Measurements from ENCODE around the gene RNASE12. TPM values are rescaled to one million over a fixed set of nuclear protein-coding genes. Genes with fewer than 3 reads are reported as not detected.
A peak's percentile ranks its signal among the peaks of the same experiment; 100 is the strongest.

Gene RNASE12
- total RNA-seq, 1 donor from 2014 or later: not detected

DNA sequence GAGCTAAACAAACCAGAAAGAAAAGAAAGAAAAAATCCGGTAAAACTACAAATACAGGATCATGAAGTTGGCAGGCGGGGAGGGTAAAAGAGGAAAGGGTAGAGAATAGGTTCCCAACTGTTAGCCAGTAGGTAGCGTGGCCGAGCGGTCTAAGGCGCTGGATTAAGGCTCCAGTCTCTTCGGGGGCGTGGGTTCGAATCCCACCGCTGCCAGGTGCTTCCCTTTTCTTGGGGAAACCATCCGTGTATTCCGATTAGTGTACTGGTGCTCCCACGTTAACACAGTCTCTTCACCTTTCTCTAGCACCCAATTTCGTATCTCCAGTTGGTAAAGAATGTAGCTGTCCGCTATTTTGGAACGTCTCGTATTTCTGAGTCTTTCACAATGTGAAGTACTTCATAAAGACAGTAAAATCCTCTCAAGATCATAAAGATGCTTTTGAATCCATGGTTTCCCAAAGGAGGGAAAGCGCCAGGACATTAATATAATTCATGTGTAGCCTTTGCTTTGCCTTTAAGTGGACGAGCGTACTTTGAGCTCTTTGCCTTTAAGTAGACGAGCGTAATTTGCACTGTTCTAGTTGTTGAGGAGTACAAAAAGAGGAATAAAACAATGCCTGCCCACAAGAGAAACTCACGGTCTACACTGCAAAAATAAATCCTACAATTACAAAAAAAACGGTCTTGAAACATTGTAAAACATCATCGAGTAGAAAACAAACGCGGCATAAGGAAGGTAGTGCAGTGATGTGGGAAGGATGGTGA lies 19.0 kb upstream of the RNASE12 start:
- FAIRE-seq (no peak), DNase-seq (ENCODE audit: low read depth) (peak; percentile 70)
- Histone ChIP-seq H3K36me3 (ENCODE audit: control insufficient read depth, insufficient read depth, low read length) (no peaks in the 10 kb centered on the region), H3K4me3 (ENCODE audit: low read depth, low read length) (peak overlapping the region; percentile 95), H3K27me3 (ENCODE audit: control insufficient read depth, insufficient read depth, low read length) (no peaks in the 10 kb centered on the region)
- TF ChIP-seq, protein P1, sequence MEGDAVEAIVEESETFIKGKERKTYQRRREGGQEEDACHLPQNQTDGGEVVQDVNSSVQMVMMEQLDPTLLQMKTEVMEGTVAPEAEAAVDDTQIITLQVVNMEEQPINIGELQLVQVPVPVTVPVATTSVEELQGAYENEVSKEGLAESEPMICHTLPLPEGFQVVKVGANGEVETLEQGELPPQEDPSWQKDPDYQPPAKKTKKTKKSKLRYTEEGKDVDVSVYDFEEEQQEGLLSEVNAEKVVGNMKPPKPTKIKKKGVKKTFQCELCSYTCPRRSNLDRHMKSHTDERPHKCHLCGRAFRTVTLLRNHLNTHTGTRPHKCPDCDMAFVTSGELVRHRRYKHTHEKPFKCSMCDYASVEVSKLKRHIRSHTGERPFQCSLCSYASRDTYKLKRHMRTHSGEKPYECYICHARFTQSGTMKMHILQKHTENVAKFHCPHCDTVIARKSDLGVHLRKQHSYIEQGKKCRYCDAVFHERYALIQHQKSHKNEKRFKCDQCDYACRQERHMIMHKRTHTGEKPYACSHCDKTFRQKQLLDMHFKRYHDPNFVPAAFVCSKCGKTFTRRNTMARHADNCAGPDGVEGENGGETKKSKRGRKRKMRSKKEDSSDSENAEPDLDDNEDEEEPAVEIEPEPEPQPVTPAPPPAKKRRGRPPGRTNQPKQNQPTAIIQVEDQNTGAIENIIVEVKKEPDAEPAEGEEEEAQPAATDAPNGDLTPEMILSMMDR (IDR thresholded peaks at IDR 0.05; ENCODE audit: insufficient read depth, low read length, severe bottlenecking): no peak

GRCh38 chr14:20609215-20610001 lies 18.2 kb upstream of the RNASE12 start:
- FAIRE-seq (no peak), DNase-seq (ENCODE audit: low read depth) (peak; percentile 93)
- TF ChIP-seq, protein P1 (IDR thresholded peaks at IDR 0.05; ENCODE audit: insufficient read depth, low read length, severe bottlenecking): peak; percentile 77
- Histone ChIP-seq H3K4me3 (ENCODE audit: low read depth, low read length) (peak overlapping the region; percentile 95), H3K36me3 (ENCODE audit: control insufficient read depth, insufficient read depth, low read length) (no peaks in the 10 kb centered on the region), H3K27me3 (ENCODE audit: control insufficient read depth, insufficient read depth, low read length) (no peaks in the 10 kb centered on the region)

DNA sequence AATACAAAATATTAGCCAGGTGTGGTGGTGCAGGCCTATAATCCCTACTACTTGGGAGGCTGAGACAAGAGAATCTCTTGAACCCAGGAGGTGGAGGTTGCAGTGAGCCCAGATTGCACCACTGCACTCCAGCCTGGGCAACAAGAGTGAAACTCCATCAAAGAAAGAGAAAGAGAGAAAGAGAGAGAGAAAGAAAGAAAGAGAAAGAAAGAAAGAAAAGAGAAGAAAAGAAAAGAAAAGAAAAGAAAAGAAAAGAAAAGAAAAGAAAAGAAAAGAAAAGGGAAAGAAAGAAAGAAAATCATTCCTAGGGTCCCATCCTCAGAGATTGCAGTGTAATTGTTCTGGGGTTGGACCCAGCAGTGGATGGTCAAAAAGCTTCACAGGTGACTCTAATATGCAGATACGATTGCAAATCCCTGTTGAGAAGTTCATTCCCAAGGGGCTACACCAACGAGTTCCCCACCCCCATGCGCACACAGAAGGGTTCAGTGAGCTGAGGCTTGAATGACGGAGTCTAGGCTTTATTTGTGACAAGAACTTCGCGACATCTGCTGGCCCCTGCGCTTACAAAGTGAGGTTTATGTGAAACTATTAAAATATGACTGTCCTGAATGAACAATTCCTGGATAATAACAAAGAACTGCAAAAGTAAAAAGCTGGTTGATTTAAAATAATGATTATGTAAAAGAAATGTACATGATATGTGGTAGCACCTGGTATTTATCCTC lies 17.4 kb upstream of the RNASE12 start:
- TF ChIP-seq, protein P1 (IDR thresholded peaks at IDR 0.05; ENCODE audit: insufficient read depth, low read length, severe bottlenecking): no peak
- Histone ChIP-seq H3K36me3 (ENCODE audit: control insufficient read depth, insufficient read depth, low read length) (no peaks in the 10 kb centered on the region), H3K4me3 (ENCODE audit: low read depth, low read length) (no peak overlapping the region), H3K27me3 (ENCODE audit: control insufficient read depth, insufficient read depth, low read length) (no peaks in the 10 kb centered on the region)
- FAIRE-seq: no peak
- DNase-seq (ENCODE audit: low read depth): no peak

DNA sequence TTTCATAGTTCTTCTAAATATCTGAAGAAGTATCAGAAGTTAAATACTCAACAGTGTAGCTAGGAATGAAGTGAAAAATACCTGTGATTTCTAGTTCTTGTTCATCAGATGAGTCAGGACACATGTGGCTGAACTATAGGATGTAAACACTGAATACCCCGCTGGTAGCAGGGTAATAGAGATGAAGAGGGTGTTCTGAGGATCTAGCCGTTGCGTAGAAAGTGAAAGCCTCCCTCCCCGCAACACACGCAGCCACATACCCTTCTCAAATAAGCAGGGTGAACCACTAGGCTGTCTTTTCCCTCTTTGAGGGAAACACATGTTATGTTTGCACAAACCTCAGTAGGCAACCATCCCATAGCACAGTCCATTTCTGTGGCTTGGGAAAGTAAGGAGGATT lies 16.4 kb upstream of the RNASE12 start:
- DNase-seq (ENCODE audit: low read depth) (no peak), FAIRE-seq (no peak)
- Histone ChIP-seq H3K36me3 (ENCODE audit: control insufficient read depth, insufficient read depth, low read length) (no peaks in the 10 kb centered on the region), H3K27me3 (ENCODE audit: control insufficient read depth, insufficient read depth, low read length) (no peaks in the 10 kb centered on the region), H3K4me3 (ENCODE audit: low read depth, low read length) (no peak overlapping the region)
- TF ChIP-seq, protein P1 (IDR thresholded peaks at IDR 0.05; ENCODE audit: insufficient read depth, low read length, severe bottlenecking): no peak

GRCh38 chr14:20606902-20607242 lies 15.7 kb upstream of the RNASE12 start:
- TF ChIP-seq, protein P1 (IDR thresholded peaks at IDR 0.05; ENCODE audit: insufficient read depth, low read length, severe bottlenecking): no peak
- no peak for FAIRE-seq
- Histone ChIP-seq H3K27me3 (ENCODE audit: control insufficient read depth, insufficient read depth, low read length) (no peaks in the 10 kb centered on the region), H3K36me3 (ENCODE audit: control insufficient read depth, insufficient read depth, low read length) (no peaks in the 10 kb centered on the region), H3K4me3 (ENCODE audit: low read depth, low read length) (no peak overlapping the region)
- no peak for DNase-seq (ENCODE audit: low read depth)

Data from bronchial epithelial cell (primary cell).